WTC11 (cell line): ENCODE results near the gene KLK3. TPM values are rescaled to one million over a fixed set of nuclear protein-coding genes. Genes with fewer than 3 reads are reported as not detected.

ENCODE experiments used
- ATAC-seq: fragments of 200-7000 bp; cut with Tn5 transposase; 2 replicates; pipeline ENCODE4 v1.10.0; 2021; ENCODE audit warnings: mild to moderate bottlenecking, moderate library complexity
- CTCF ChIA-PET: fragments of 300-600 bp; sonication (Branson Sonifier 250); formaldehyde crosslinking; loops from one replicate; lab custom pipeline; 2021; ENCODE audit warnings: antibody characterized with exemption; lab: Charles Lee
- POLR2A ChIA-PET: fragments of 350-600 bp; sonication (Branson Sonifier 250); formaldehyde crosslinking; loops from one replicate; lab custom pipeline; 2021; ENCODE audit warnings: antibody characterized with exemption; lab: Charles Lee
- DNase-seq: peaks from one replicate; pipeline ENCODE4 v3.0.0; 2021; ENCODE audit warnings: low spot score
- H3K27ac Mint-ChIP-seq: 2 replicates; pipeline ENCODE4 v1.8.0; 2021; ENCODE audit warnings: mixed read lengths
- H3K27me3 Mint-ChIP-seq: 2 replicates; pipeline ENCODE4 v1.8.0; 2021; ENCODE audit warnings: low read depth, mild to moderate bottlenecking, moderate library complexity, mixed read lengths
- H3K36me3 Mint-ChIP-seq: 2 replicates; pipeline ENCODE4 v1.8.0; 2021; ENCODE audit warnings: mixed read lengths
- H3K4me1 Mint-ChIP-seq: 2 replicates; pipeline ENCODE4 v1.8.0; 2022; ENCODE audit warnings: mixed read lengths
- H3K4me3 Mint-ChIP-seq: 2 replicates; pipeline ENCODE4 v1.8.0; 2021; ENCODE audit warnings: mild to moderate bottlenecking, moderate library complexity, mixed read lengths
- H3K9me3 Mint-ChIP-seq: 2 replicates; pipeline ENCODE4 v1.8.0; 2021; ENCODE audit warnings: mixed read lengths
- AFF4 ChIP-seq: sonication (generic); formaldehyde crosslinking; IDR thresholded peaks from 2 replicates; pipeline ENCODE4 v1.8.1; 2023; ENCODE audit warnings: mild to moderate bottlenecking, missing genetic modification reagents, borderline replicate concordance
- AR ChIP-seq: fragments of 250-450 bp; sonication (Bioruptor Pico); IDR thresholded peaks from 2 replicates; pipeline ENCODE4 v1.9.0; 2021; ENCODE audit warnings: mild to moderate bottlenecking
- ATF1 ChIP-seq: sonication (generic); formaldehyde crosslinking; IDR thresholded peaks from 2 replicates; pipeline ENCODE4 v1.8.1; 2023; ENCODE audit warnings: mild to moderate bottlenecking, moderate library complexity, missing genetic modification reagents
- CDX4 ChIP-seq: fragments of 250-450 bp; sonication (Bioruptor Pico); IDR thresholded peaks from 2 replicates; pipeline ENCODE4 v1.9.0; 2021; ENCODE audit warnings: moderate library complexity, mild to moderate bottlenecking, inconsistent platforms, borderline replicate concordance
- E2F5 ChIP-seq: sonication (generic); formaldehyde crosslinking; IDR thresholded peaks from 2 replicates; pipeline ENCODE4 v1.8.1; 2022; ENCODE audit warnings: mild to moderate bottlenecking, moderate library complexity, missing genetic modification reagents
- JAZF1 ChIP-seq: fragments of 250-450 bp; sonication (Bioruptor Pico); IDR thresholded peaks from 2 replicates; pipeline ENCODE4 v1.9.0; 2021; ENCODE audit warnings: moderate library complexity, mild to moderate bottlenecking, inconsistent platforms
- JUN ChIP-seq: sonication (generic); formaldehyde crosslinking; IDR thresholded peaks from 2 replicates; pipeline ENCODE4 v1.8.0; 2023; ENCODE audit warnings: mild to moderate bottlenecking, missing genetic modification reagents
- MLX ChIP-seq: sonication (generic); formaldehyde crosslinking; IDR thresholded peaks from 2 replicates; pipeline ENCODE4 v1.8.1; 2023; ENCODE audit warnings: mild to moderate bottlenecking, missing genetic modification reagents, moderate library complexity
- NFE2L1 ChIP-seq: sonication (generic); formaldehyde crosslinking; IDR thresholded peaks from 2 replicates; pipeline ENCODE4 v1.8.1; 2023; ENCODE audit warnings: missing genetic modification reagents
- NR3C1 ChIP-seq: sonication (generic); formaldehyde crosslinking; conservative IDR thresholded peaks from 2 replicates; pipeline ENCODE4 v1.8.1; 2023; ENCODE audit warnings: low read depth, mild to moderate bottlenecking, missing genetic modification reagents
- RORB ChIP-seq: fragments of 250-450 bp; sonication (Bioruptor Pico); IDR thresholded peaks from 2 replicates; pipeline ENCODE4 v1.9.0; 2021; ENCODE audit warnings: mild to moderate bottlenecking
- ZNF232 ChIP-seq: sonication (generic); formaldehyde crosslinking; IDR thresholded peaks from 2 replicates; pipeline ENCODE4 v1.8.0; 2022; ENCODE audit warnings: mild to moderate bottlenecking, missing genetic modification reagents
- ZNF532 ChIP-seq: fragments of 250-450 bp; sonication (Bioruptor Pico); IDR thresholded peaks from 2 replicates; pipeline ENCODE4 v1.9.0; 2021; ENCODE audit warnings: mild to moderate bottlenecking, borderline replicate concordance
- ZSCAN18 ChIP-seq: fragments of 250-450 bp; sonication (Bioruptor Pico); IDR thresholded peaks from 2 replicates; pipeline ENCODE4 v2.1.2; 2022; ENCODE audit warnings: mild to moderate bottlenecking, moderate library complexity
- total RNA-seq: library from RNA; stranded (reverse); gene quantifications from 3 replicates; pipeline ENCODE4 v1.2.3, GENCODE V29; 2021
- TF ChIP-seq, protein P1 (sequence below): fragments of 250-450 bp; sonication (Bioruptor Pico); IDR thresholded peaks from 2 replicates; pipeline ENCODE4 v1.9.0; 2021; ENCODE audit warnings: mild to moderate bottlenecking
- TF ChIP-seq, protein P2 (sequence below): sonication (generic); formaldehyde crosslinking; IDR thresholded peaks from 2 replicates; pipeline ENCODE4 v1.8.1; 2022; ENCODE audit warnings: mild to moderate bottlenecking, missing genetic modification reagents, moderate library complexity, borderline replicate concordance
- TF ChIP-seq, protein P3 (sequence below): sonication (generic); formaldehyde crosslinking; IDR thresholded peaks from 2 replicates; pipeline ENCODE4 v1.8.1; 2022; ENCODE audit warnings: low read depth, mild to moderate bottlenecking, moderate library complexity, missing genetic modification reagents, borderline replicate concordance

KLK3 gene
- total RNA-seq, 1 experiment from 2014 or later: 0.13 TPM

DNA sequence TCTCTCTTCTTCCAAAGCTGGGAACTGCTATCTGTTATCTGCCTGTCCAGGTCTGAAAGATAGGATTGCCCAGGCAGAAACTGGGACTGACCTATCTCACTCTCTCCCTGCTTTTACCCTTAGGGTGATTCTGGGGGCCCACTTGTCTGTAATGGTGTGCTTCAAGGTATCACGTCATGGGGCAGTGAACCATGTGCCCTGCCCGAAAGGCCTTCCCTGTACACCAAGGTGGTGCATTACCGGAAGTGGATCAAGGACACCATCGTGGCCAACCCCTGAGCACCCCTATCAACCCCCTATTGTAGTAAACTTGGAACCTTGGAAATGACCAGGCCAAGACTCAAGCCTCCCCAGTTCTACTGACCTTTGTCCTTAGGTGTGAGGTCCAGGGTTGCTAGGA lies 5.1 kb downstream of the KLK3 start (continued):
- TF ChIP-seq AFF4 (CRISPR knock-in tag) (no peak), JUN (CRISPR knock-in tag) (no peak), CDX4 (CRISPR knock-in tag) (no peak), MLX (CRISPR knock-in tag) (no peak), NR3C1 (CRISPR knock-in tag) (no peak), ZNF232 (CRISPR knock-in tag) (no peak), ATF1 (CRISPR knock-in tag) (no peak)

DNA sequence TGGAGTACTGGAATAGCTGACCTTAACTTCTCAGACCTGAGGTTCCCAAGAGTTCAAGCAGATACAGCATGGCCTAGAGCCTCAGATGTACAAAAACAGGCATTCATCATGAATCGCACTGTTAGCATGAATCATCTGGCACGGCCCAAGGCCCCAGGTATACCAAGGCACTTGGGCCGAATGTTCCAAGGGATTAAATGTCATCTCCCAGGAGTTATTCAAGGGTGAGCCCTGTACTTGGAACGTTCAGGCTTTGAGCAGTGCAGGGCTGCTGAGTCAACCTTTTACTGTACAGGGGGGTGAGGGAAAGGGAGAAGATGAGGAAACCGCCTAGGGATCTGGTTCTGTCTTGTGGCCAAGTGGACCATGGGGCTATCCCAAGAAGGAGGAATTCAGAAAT lies 6.3 kb downstream of the KLK3 start:
- Mint-ChIP-seq H3K36me3 (peaks cover 15% of the 10 kb centered on the region), H3K27me3 (peaks cover 59% of the 10 kb centered on the region), H3K4me3 (no peak overlapping the region), H3K4me1 (peaks cover 18% of the 10 kb centered on the region), H3K9me3 (peaks cover 30% of the 10 kb centered on the region), H3K27ac (no peak overlapping the region)
- DNase-seq: no peak
- CTCF ChIA-PET: interaction anchor here (0.6 to 1.4 kb wide), 2 partner anchors 156 to 393 kb away, joined by 3 to 4 read pairs; no protein-coding TSS in a partner anchor
- no peak for ATAC-seq
- POLR2A ChIA-PET: no interaction called here
- TF ChIP-seq, protein P1, sequence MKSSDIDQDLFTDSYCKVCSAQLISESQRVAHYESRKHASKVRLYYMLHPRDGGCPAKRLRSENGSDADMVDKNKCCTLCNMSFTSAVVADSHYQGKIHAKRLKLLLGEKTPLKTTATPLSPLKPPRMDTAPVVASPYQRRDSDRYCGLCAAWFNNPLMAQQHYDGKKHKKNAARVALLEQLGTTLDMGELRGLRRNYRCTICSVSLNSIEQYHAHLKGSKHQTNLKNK (CRISPR knock-in tag): no peak
- no peak for TF ChIP-seq NFE2L1 (CRISPR knock-in tag)
- TF ChIP-seq, protein P2, sequence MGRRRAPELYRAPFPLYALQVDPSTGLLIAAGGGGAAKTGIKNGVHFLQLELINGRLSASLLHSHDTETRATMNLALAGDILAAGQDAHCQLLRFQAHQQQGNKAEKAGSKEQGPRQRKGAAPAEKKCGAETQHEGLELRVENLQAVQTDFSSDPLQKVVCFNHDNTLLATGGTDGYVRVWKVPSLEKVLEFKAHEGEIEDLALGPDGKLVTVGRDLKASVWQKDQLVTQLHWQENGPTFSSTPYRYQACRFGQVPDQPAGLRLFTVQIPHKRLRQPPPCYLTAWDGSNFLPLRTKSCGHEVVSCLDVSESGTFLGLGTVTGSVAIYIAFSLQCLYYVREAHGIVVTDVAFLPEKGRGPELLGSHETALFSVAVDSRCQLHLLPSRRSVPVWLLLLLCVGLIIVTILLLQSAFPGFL (CRISPR knock-in tag): no peak
- TF ChIP-seq ZSCAN18 (CRISPR knock-in tag): no peak
- no peak for TF ChIP-seq AR (CRISPR knock-in tag)
- no peak for TF ChIP-seq RORB
- TF ChIP-seq, protein P3, sequence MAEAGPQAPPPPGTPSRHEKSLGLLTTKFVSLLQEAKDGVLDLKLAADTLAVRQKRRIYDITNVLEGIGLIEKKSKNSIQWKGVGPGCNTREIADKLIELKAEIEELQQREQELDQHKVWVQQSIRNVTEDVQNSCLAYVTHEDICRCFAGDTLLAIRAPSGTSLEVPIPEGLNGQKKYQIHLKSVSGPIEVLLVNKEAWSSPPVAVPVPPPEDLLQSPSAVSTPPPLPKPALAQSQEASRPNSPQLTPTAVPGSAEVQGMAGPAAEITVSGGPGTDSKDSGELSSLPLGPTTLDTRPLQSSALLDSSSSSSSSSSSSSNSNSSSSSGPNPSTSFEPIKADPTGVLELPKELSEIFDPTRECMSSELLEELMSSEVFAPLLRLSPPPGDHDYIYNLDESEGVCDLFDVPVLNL (CRISPR knock-in tag): no peak
- no peak for TF ChIP-seq JAZF1 (CRISPR knock-in tag)
- TF ChIP-seq ZNF532 (CRISPR knock-in tag): no peak
- no peak for TF ChIP-seq E2F5
